ENCODE data around the gene TMEM158. TPM values are rescaled to one million over a fixed set of nuclear protein-coding genes. Genes with fewer than 3 reads are reported as not detected.

TMEM158 gene
- total and polyA plus RNA-seq, 9 donors = 0.98 to 3.7 (median 2.2) TPM

GRCh38 chr3:45235409-45235808, 9.3 kb upstream of the TMEM158 start:
- DNase-seq = no peak
- no peak overlapping the region for H3K4me3 ChIP-seq (ENCODE audit: low read length)
- H3K9me3 ChIP-seq (replicated peaks; ENCODE audit: control insufficient read depth, low read depth, low read length) = no peaks in the 10 kb centered on the region
- H3K27me3 ChIP-seq (ENCODE audit: control insufficient read depth, insufficient read depth, low read length) = peaks cover 12% of the 10 kb centered on the region
- no peaks in the 10 kb centered on the region for H3K36me3 ChIP-seq (ENCODE audit: control insufficient read depth, insufficient read depth, low read length)
- no peaks in the 10 kb centered on the region for H3K4me1 ChIP-seq (ENCODE audit: control insufficient read depth, insufficient read depth, low read length)
- no CpG with 5 or more reads among the region's 2 CpGs for WGBS (ENCODE audit: insufficient coverage)
- no peak overlapping the region for H3K27ac ChIP-seq (ENCODE audit: low read length)

- Histone ChIP-seq H3K27me3 (ENCODE audit: control insufficient read depth, insufficient read depth, low read length) (peaks cover 20% of the 10 kb centered on the region), H3K4me3 (ENCODE audit: low read length) (no peak overlapping the region), H3K27ac (ENCODE audit: low read length) (no peak overlapping the region), H3K36me3 (ENCODE audit: control insufficient read depth, insufficient read depth, low read length) (no peaks in the 10 kb centered on the region), H3K4me1 (ENCODE audit: control insufficient read depth, insufficient read depth, low read length) (no peaks in the 10 kb centered on the region), H3K9me3 (replicated peaks; ENCODE audit: control insufficient read depth, low read depth, low read length) (no peaks in the 10 kb centered on the region)
- no CpG with 5 or more reads among the region's 1 CpG for WGBS (ENCODE audit: insufficient coverage)
- DNase-seq = no peak
Observed at GRCh38 chr3:45234250-45234649, 8.2 kb upstream of the TMEM158 start.

- DNase-seq = no peak
- Histone ChIP-seq H3K4me1 (ENCODE audit: control insufficient read depth, insufficient read depth, low read length) (no peaks in the 10 kb centered on the region), H3K36me3 (ENCODE audit: control insufficient read depth, insufficient read depth, low read length) (no peaks in the 10 kb centered on the region), H3K27ac (ENCODE audit: low read length) (no peak overlapping the region), H3K4me3 (ENCODE audit: low read length) (no peak overlapping the region), H3K27me3 (ENCODE audit: control insufficient read depth, insufficient read depth, low read length) (peaks cover 33% of the 10 kb centered on the region), H3K9me3 (replicated peaks; ENCODE audit: control insufficient read depth, low read depth, low read length) (no peaks in the 10 kb centered on the region)
Observed at GRCh38 chr3:45232521-45232920, 6.4 kb upstream of the TMEM158 start.

- H3K27me3 ChIP-seq (ENCODE audit: control insufficient read depth, insufficient read depth, low read length) = peaks cover 57% of the 10 kb centered on the region
- H3K27ac ChIP-seq (ENCODE audit: low read length) = no peak overlapping the region
- H3K4me3 ChIP-seq (ENCODE audit: low read length) = no peak overlapping the region
- peaks cover 8% of the 10 kb centered on the region for H3K4me1 ChIP-seq (ENCODE audit: control insufficient read depth, insufficient read depth, low read length)
- no peak for DNase-seq
- 78% methylated on average over 2 of the region's 6 CpGs for WGBS (ENCODE audit: insufficient coverage)
- H3K36me3 ChIP-seq (ENCODE audit: control insufficient read depth, insufficient read depth, low read length) = no peaks in the 10 kb centered on the region
- no peaks in the 10 kb centered on the region for H3K9me3 ChIP-seq (replicated peaks; ENCODE audit: control insufficient read depth, low read depth, low read length)
Observed at GRCh38 chr3:45227946-45228345, 1.9 kb upstream of the TMEM158 start.

GRCh38 chr3:45227071-45227820, 1.2 kb upstream of the TMEM158 start:
- no peak for DNase-seq
- no peaks in the 10 kb centered on the region for H3K36me3 ChIP-seq (ENCODE audit: control insufficient read depth, insufficient read depth, low read length)
- H3K4me3 ChIP-seq (ENCODE audit: low read length) = no peak overlapping the region
- no CpG with 5 or more reads among the region's 7 CpGs for WGBS (ENCODE audit: insufficient coverage)
- peaks cover 8% of the 10 kb centered on the region for H3K4me1 ChIP-seq (ENCODE audit: control insufficient read depth, insufficient read depth, low read length)
- H3K27ac ChIP-seq (ENCODE audit: low read length) = no peak overlapping the region
- H3K27me3 ChIP-seq (ENCODE audit: control insufficient read depth, insufficient read depth, low read length) = peaks cover 61% of the 10 kb centered on the region
- H3K9me3 ChIP-seq (replicated peaks; ENCODE audit: control insufficient read depth, low read depth, low read length) = no peaks in the 10 kb centered on the region

GRCh38 chr3:45225465-45226205, 452 bp downstream of the TMEM158 start:
- peak; percentile 50 for DNase-seq
- Histone ChIP-seq H3K4me1 (ENCODE audit: control insufficient read depth, insufficient read depth, low read length) (peaks cover 8% of the 10 kb centered on the region), H3K27me3 (ENCODE audit: control insufficient read depth, insufficient read depth, low read length) (peaks cover 63% of the 10 kb centered on the region), H3K36me3 (ENCODE audit: control insufficient read depth, insufficient read depth, low read length) (no peaks in the 10 kb centered on the region), H3K4me3 (ENCODE audit: low read length) (peak overlapping the region; percentile 42), H3K9me3 (replicated peaks; ENCODE audit: control insufficient read depth, low read depth, low read length) (no peaks in the 10 kb centered on the region), H3K27ac (ENCODE audit: low read length) (no peak overlapping the region)
- WGBS (ENCODE audit: insufficient coverage) = under 1% methylated on average over 130 of the region's 131 CpGs

- Histone ChIP-seq H3K27ac (ENCODE audit: low read length) (no peak overlapping the region), H3K4me1 (ENCODE audit: control insufficient read depth, insufficient read depth, low read length) (peaks cover 8% of the 10 kb centered on the region), H3K36me3 (ENCODE audit: control insufficient read depth, insufficient read depth, low read length) (no peaks in the 10 kb centered on the region), H3K27me3 (ENCODE audit: control insufficient read depth, insufficient read depth, low read length) (peaks cover 62% of the 10 kb centered on the region), H3K4me3 (ENCODE audit: low read length) (peak overlapping the region; percentile 33), H3K9me3 (replicated peaks; ENCODE audit: control insufficient read depth, low read depth, low read length) (no peaks in the 10 kb centered on the region)
- WGBS (ENCODE audit: insufficient coverage) = under 1% methylated on average over 57 of the region's 62 CpGs
- peak; percentile 70 for DNase-seq
Observed at GRCh38 chr3:45224824-45225464, 1.1 kb downstream of the TMEM158 start.

GRCh38 chr3:45223889-45224727, 2.0 kb downstream of the TMEM158 start:
- no peak overlapping the region for H3K27ac ChIP-seq (ENCODE audit: low read length)

GRCh38 chr3:45219694-45220093, 6.4 kb downstream of the TMEM158 start:
- Histone ChIP-seq H3K27me3 (ENCODE audit: control insufficient read depth, insufficient read depth, low read length) (peaks cover 30% of the 10 kb centered on the region), H3K9me3 (replicated peaks; ENCODE audit: control insufficient read depth, low read depth, low read length) (no peaks in the 10 kb centered on the region), H3K4me3 (ENCODE audit: low read length) (no peak overlapping the region), H3K27ac (ENCODE audit: low read length) (no peak overlapping the region), H3K36me3 (ENCODE audit: control insufficient read depth, insufficient read depth, low read length) (no peaks in the 10 kb centered on the region), H3K4me1 (ENCODE audit: control insufficient read depth, insufficient read depth, low read length) (peaks cover 7% of the 10 kb centered on the region)
- 89% methylated on average over 6 of the region's 8 CpGs for WGBS (ENCODE audit: insufficient coverage)
- DNase-seq = no peak

More at GRCh38 chr3:45223889-45224727, 2.0 kb downstream of the TMEM158 start:
- DNase-seq = no peak
- Histone ChIP-seq H3K9me3 (replicated peaks; ENCODE audit: control insufficient read depth, low read depth, low read length) (no peaks in the 10 kb centered on the region), H3K4me3 (ENCODE audit: low read length) (no peak overlapping the region), H3K4me1 (ENCODE audit: control insufficient read depth, insufficient read depth, low read length) (peaks cover 9% of the 10 kb centered on the region), H3K36me3 (ENCODE audit: control insufficient read depth, insufficient read depth, low read length) (no peaks in the 10 kb centered on the region), H3K27me3 (ENCODE audit: control insufficient read depth, insufficient read depth, low read length) (peaks cover 56% of the 10 kb centered on the region)
- 33% methylated on average over 1 of the region's 9 CpGs for WGBS (ENCODE audit: insufficient coverage)
